H1 (cell line): ENCODE data around the gene NOS3. TPM values are rescaled to one million over a fixed set of nuclear protein-coding genes. Genes with fewer than 3 reads are reported as not detected.

ENCODE experiments used
- CTCF ChIA-PET: fragments of 300-600 bp; sonication (Branson Sonifier 250); formaldehyde crosslinking; loops from one replicate; lab custom pipeline; 2021; ENCODE audit not compliant: partially characterized antibody; lab: Charles Lee
- POLR2A ChIA-PET: fragments of 300-600 bp; sonication (Branson Sonifier 250); formaldehyde crosslinking; loops from one replicate; lab custom pipeline; 2021; ENCODE audit warnings: inconsistent platforms; ENCODE audit not compliant: partially characterized antibody; lab: Charles Lee
- DNase-seq, 2 experiments: peaks; one replicate each; pipeline versions ENCODE4 v3.0.0 to v3.0.0-alpha.2; 2010 to 2022; ENCODE audit warnings: low spot score in 2 of 2, low read depth in 1 of 2, mixed read lengths in 1 of 2
- FAIRE-seq: peaks from 2 replicates; lab custom pipeline; 2011; peaks lifted over from hg19 to GRCh38; lab: Jason Lieb, UNC
- H2AFZ ChIP-seq: 2 replicates; pipeline ENCODE4 v1.8.1; 2012; ENCODE audit warnings: low read length, inconsistent platforms
- H2AK5ac ChIP-seq: 2 replicates; pipeline ENCODE4 v1.6.1; 2013; ENCODE audit warnings: low read depth, low read length
- H2BK120ac ChIP-seq: replicated peaks from 2 replicates; pipeline ENCODE3; 2013; ENCODE audit warnings: low read depth, low read length, inconsistent platforms
- H2BK12ac ChIP-seq: 2 replicates; pipeline ENCODE4 v1.6.1; 2013; ENCODE audit warnings: low read depth, low read length
- H2BK15ac ChIP-seq: 2 replicates; pipeline ENCODE4 v1.6.1; 2013; ENCODE audit warnings: low read length
- H2BK20ac ChIP-seq: 2 replicates; pipeline ENCODE4 v1.6.1; 2013; ENCODE audit warnings: low read length
- H2BK5ac ChIP-seq: 2 replicates; pipeline ENCODE4 v1.6.1; 2013; ENCODE audit warnings: low read depth, low read length
- H3K14ac ChIP-seq: 2 replicates; pipeline ENCODE4 v1.6.1; 2013; ENCODE audit warnings: inconsistent platforms; ENCODE audit not compliant: insufficient read length
- H3K18ac ChIP-seq: 2 replicates; pipeline ENCODE4 v1.6.1; 2013; ENCODE audit warnings: low read length; ENCODE audit errors: extremely low read depth
- H3K23ac ChIP-seq: 2 replicates; pipeline ENCODE4 v1.6.1; 2013; ENCODE audit warnings: inconsistent platforms; ENCODE audit not compliant: insufficient read length
- H3K23me2 ChIP-seq: 2 replicates; pipeline ENCODE4 v1.6.1; 2013; ENCODE audit warnings: low read depth, low read length
- H3K27ac ChIP-seq: 2 replicates; pipeline ENCODE4 v1.6.1; 2011; ENCODE audit warnings: low read depth, low read length, inconsistent platforms
- H3K27me3 ChIP-seq, 4 experiments: replicated peaks in 1 of 4; 1 replicate in 1 of 4; 2 replicates in 3 of 4; pipeline versions ENCODE4 v1.6.1 to v1.8.1; 2011 to 2013; ENCODE audit warnings: low read length in 3 of 4, mild to moderate bottlenecking in 3 of 4, inconsistent platforms in 2 of 4, mixed read lengths in 2 of 4, moderate library complexity in 1 of 4; ENCODE audit not compliant: control insufficient read depth in 3 of 4, insufficient read depth in 3 of 4; ENCODE audit errors: extremely low read depth in 1 of 4
- H3K36me3 ChIP-seq, 4 experiments: 2 replicates each; pipeline versions ENCODE4 v1.6.1 to v1.8.1; 2011 to 2013; ENCODE audit warnings: mild to moderate bottlenecking in 4 of 4, low read length in 3 of 4, moderate library complexity in 2 of 4, control low read depth in 1 of 4, inconsistent platforms in 1 of 4; ENCODE audit not compliant: insufficient read depth in 4 of 4, control insufficient read depth in 2 of 4
- H3K4ac ChIP-seq: replicated peaks from 2 replicates; pipeline ENCODE3; 2013; ENCODE audit warnings: low read length, low read depth, mixed read lengths, inconsistent platforms; ENCODE audit not compliant: insufficient read length
- H3K4me1 ChIP-seq, 4 experiments: replicated peaks in 1 of 4; 1 replicate in 1 of 4; 2 replicates in 3 of 4; pipeline versions ENCODE4 v1.6.1 to v1.8.1; 2011 to 2013; ENCODE audit warnings: low read length in 3 of 4, inconsistent platforms in 2 of 4, mixed read lengths in 1 of 4; ENCODE audit not compliant: insufficient read depth in 4 of 4, control insufficient read depth in 3 of 4
- H3K4me2 ChIP-seq, 2 experiments: 2 replicates each; pipeline versions ENCODE4 v1.6.1 to v1.8.1; 2011 to 2013; ENCODE audit warnings: low read depth in 2 of 2, low read length in 2 of 2, control low read depth in 1 of 2, inconsistent platforms in 1 of 2, mild to moderate bottlenecking in 1 of 2; ENCODE audit not compliant: insufficient read depth in 1 of 2
- H3K4me3 ChIP-seq, 4 experiments: fragments of 200-600, 300-600 bp in 1 of 4; sonication (generic), shearing (Covaris generic), sonication (Bioruptor Twin) in 1 of 4; 2 replicates each; pipeline versions ENCODE4 v1.5.1 to v1.8.1; 2011 to 2016; ENCODE audit warnings: low read length in 4 of 4, low read depth in 3 of 4, control low read depth in 2 of 4, inconsistent platforms in 2 of 4, mild to moderate bottlenecking in 2 of 4, mixed read lengths in 1 of 4, moderate library complexity in 1 of 4; ENCODE audit not compliant: insufficient read depth in 2 of 4; ENCODE audit errors: extremely low read depth in 1 of 4
- H3K56ac ChIP-seq: replicated peaks from 2 replicates; pipeline ENCODE3; 2013; ENCODE audit warnings: low read depth, mild to moderate bottlenecking, mixed read lengths, low read length, inconsistent platforms; ENCODE audit not compliant: insufficient read length
- H3K79me1 ChIP-seq: 2 replicates; pipeline ENCODE4 v1.6.1; 2013; ENCODE audit warnings: low read depth, low read length, control low read depth
- H3K79me2 ChIP-seq, 2 experiments: 2 replicates each; pipeline versions ENCODE4 v1.6.1 to v1.8.1; 2012 to 2013; ENCODE audit warnings: low read length in 2 of 2, mild to moderate bottlenecking in 2 of 2, inconsistent platforms in 1 of 2; ENCODE audit not compliant: insufficient read depth in 2 of 2, control insufficient read depth in 1 of 2
- H3K9ac ChIP-seq, 4 experiments: replicated peaks in 1 of 4; 1 replicate in 1 of 4; 2 replicates in 3 of 4; pipeline versions ENCODE4 v1.6.1 to v1.8.1; 2011 to 2013; ENCODE audit warnings: low read depth in 3 of 4, low read length in 3 of 4, control low read depth in 2 of 4, mild to moderate bottlenecking in 2 of 4, moderate library complexity in 2 of 4, inconsistent platforms in 1 of 4; ENCODE audit errors: extremely low read depth in 1 of 4
- H3K9me3 ChIP-seq, 2 experiments: 2 replicates each; pipeline versions ENCODE4 v1.6.1 to v1.8.1; 2012 to 2013; ENCODE audit warnings: mild to moderate bottlenecking in 2 of 2, moderate library complexity in 2 of 2, control low read depth in 1 of 2, inconsistent platforms in 1 of 2, low read depth in 1 of 2, low read length in 1 of 2, mixed read lengths in 1 of 2; ENCODE audit not compliant: insufficient read depth in 2 of 2
- H4K20me1 ChIP-seq, 2 experiments: replicated peaks in 1 of 2; 2 replicates each; pipeline versions ENCODE3 to v1.8.1; 2011 to 2013; ENCODE audit warnings: inconsistent platforms in 2 of 2, low read length in 2 of 2, mild to moderate bottlenecking in 1 of 2; ENCODE audit not compliant: insufficient read depth in 2 of 2, control insufficient read depth in 1 of 2
- H4K5ac ChIP-seq: 2 replicates; pipeline ENCODE4 v1.6.1; 2013; ENCODE audit warnings: low read length, low read depth, mixed read lengths, inconsistent platforms; ENCODE audit not compliant: insufficient read length
- H4K8ac ChIP-seq: 2 replicates; pipeline ENCODE4 v1.8.0; 2013; ENCODE audit warnings: mild to moderate bottlenecking, moderate library complexity, low read length, inconsistent platforms; ENCODE audit not compliant: insufficient read depth; ENCODE audit errors: extremely low read depth
- H4K91ac ChIP-seq: replicated peaks from 2 replicates; pipeline ENCODE3; 2013; ENCODE audit warnings: low read length, mixed read lengths, inconsistent platforms; ENCODE audit not compliant: insufficient read length
- MAFK ChIP-seq: IDR thresholded peaks from 2 replicates; pipeline ENCODE4 v1.6.1; 2012; ENCODE audit warnings: low read depth, mild to moderate bottlenecking, improper control_type of control experiment, low read length
- NRF1 ChIP-seq: IDR thresholded peaks from 2 replicates; pipeline ENCODE4 v1.6.1; 2011; ENCODE audit warnings: mild to moderate bottlenecking, low read depth, low read length, improper control_type of control experiment
- SIN3A ChIP-seq, 2 experiments: IDR thresholded peaks in 1 of 2; conservative IDR thresholded peaks in 1 of 2; 2 replicates each; pipeline ENCODE4 v1.6.1; 2011 to 2012; ENCODE audit warnings: low read length in 2 of 2, improper control_type of control experiment in 1 of 2, low read depth in 1 of 2, mild to moderate bottlenecking in 1 of 2
- WGBS, 2 experiments: shearing (Covaris generic) in 1 of 2; methylation state at CpG; one replicate each; pipeline versions ENCODE4 v1.1.6 to v1.1.7; 2013 to 2015; ENCODE audit warnings: low lambda C conversion rate in 2 of 2, mixed read lengths in 2 of 2, inconsistent platforms in 1 of 2, low coverage in 1 of 2, missing lambda C conversion rate in 1 of 2; ENCODE audit not compliant: insufficient replicate concordance in 2 of 2, insufficient coverage in 1 of 2, insufficient read length in 1 of 2; ENCODE audit errors: extremely low coverage in 1 of 2, missing lambda C conversion rate in 1 of 2; 5-methylcytosine and 5-hydroxymethylcytosine counted together
- polyA plus RNA-seq, 7 experiments: library from polyadenylated mRNA; depleted of rRNA in 3 of 7; stranded (reverse) in 5 of 7; unstranded in 2 of 7; fragments of >200 nt in 5 of 7; fragments of 200-250 nt in 2 of 7; gene quantifications; 1 replicate in 5 of 7; 2 replicates in 1 of 7; 4 replicates in 1 of 7; pipeline versions ENCODE4 v1.2.1 to v1.2.3, GENCODE V29; 2011 to 2013; ENCODE audit warnings: missing spikeins in 2 of 7, mixed read lengths in 2 of 7
- total RNA-seq: library from RNA; stranded (reverse); fragmentation: NEBNext Ultra II Directional; extraction: Animal tissue kit (Norgen Biotek cat#: 25700); gene quantifications from 2 replicates; pipeline ENCODE4 v1.2.1, GENCODE V29; 2021

Gene NOS3
- total and polyA plus RNA-seq, 2 of the 8 experiments (the other 6 are each of a cell fraction or from before 2014, with no cell fraction given): 4.4 to 16.2 TPM

DNA sequence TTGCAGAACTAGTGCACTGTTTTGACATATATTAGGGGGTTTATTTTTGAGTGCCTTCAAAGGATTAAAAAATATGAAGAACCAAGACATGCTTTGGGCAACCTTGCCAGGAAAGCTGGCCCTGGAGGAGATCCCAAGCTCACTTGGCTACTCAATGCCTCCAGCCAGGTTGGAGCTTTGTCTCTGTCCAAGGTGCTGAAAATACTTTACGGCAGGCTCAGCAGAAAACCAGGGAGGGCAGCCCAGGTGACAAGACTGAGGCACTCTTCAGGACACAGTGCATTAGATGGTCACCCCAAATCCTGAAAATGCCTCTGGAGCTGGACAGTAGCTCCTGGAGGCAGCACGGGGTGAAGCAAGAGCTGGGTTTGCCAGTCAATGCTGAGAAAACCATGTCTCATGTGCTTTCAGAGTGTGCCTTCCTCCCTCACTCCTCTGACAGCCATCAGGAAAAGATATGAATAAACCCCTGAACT lies 6.9 kb upstream of the NOS3 start:
- no peak overlapping the region for H2BK15ac ChIP-seq
- H3K9ac ChIP-seq: no peak overlapping the region
- H2BK20ac ChIP-seq: no peak overlapping the region
- H3K18ac ChIP-seq: no peak overlapping the region
- H4K20me1 ChIP-seq: peaks cover 0 to 2% of the 10 kb centered on the region in 2 experiments
- H2AFZ ChIP-seq: no peak overlapping the region
- WGBS, 2 experiments: 32% methylated on average over 2 of the region's 2 CpGs; no CpG with 5 or more reads in 1 of the 2 experiments
- no peaks in the 10 kb centered on the region for H3K79me1 ChIP-seq
- no peak overlapping the region for H4K8ac ChIP-seq
- H3K23me2 ChIP-seq: peaks cover 2% of the 10 kb centered on the region; the same call in 1 of the 2 replicates
- no peak overlapping the region for H3K56ac ChIP-seq
- H2BK120ac ChIP-seq: no peak overlapping the region
- no peak overlapping the region for H3K4me2 ChIP-seq
- H4K5ac ChIP-seq: no peak overlapping the region
- H3K23ac ChIP-seq: no peak overlapping the region
- no peak overlapping the region for H2BK5ac ChIP-seq
- FAIRE-seq (peak; percentile 93), DNase-seq (peak in 1 of 2 experiments; percentile 78)
- no peak overlapping the region for H3K4ac ChIP-seq
- no peaks in the 10 kb centered on the region for H3K79me2 ChIP-seq
- H3K14ac ChIP-seq: no peak overlapping the region
- peaks cover 0 to 16% (median 9%) of the 10 kb centered on the region in 4 experiments; a peak in 6 of 7 replicates for H3K27me3 ChIP-seq
- H3K36me3 ChIP-seq: no peaks in the 10 kb centered on the region
- TF ChIP-seq MAFK (peak; percentile 63; the same call in 1 of the 2 replicates), NRF1 (no peak), SIN3A (conservative IDR thresholded peaks at IDR 0.05 in 1 of 2, IDR thresholded peaks at IDR 0.05 in 1 of 2; ENCODE audit: low read depth in 1 of 2, low read length in 2 of 2) (peak; percentile 86 to 89)
- H3K4me3 ChIP-seq: no peak overlapping the region
- no peak overlapping the region for H4K91ac ChIP-seq
- CTCF ChIA-PET: interaction anchor here (0.6 to 27.0 kb wide), 20 partner anchors 11 to 204 kb away, joined by 3 to 797 read pairs (median 6); partner anchors contain the start of gene ABCB8
- H2AK5ac ChIP-seq: no peak overlapping the region
- no peaks in the 10 kb centered on the region for H3K9me3 ChIP-seq
- H2BK12ac ChIP-seq: no peak overlapping the region
- no peak overlapping the region for H3K27ac ChIP-seq
- POLR2A ChIA-PET: interaction anchor here (0.9 to 1.4 kb wide), 4 partner anchors 11 to 17 kb away, joined by 3 read pairs; no protein-coding TSS in a partner anchor
- H3K4me1 ChIP-seq: peaks cover 6 to 22% (median 14%) of the 10 kb centered on the region in 4 experiments
